ENCODE data around the gene BTN1A1. TPM values are rescaled to one million over a fixed set of nuclear protein-coding genes. Genes with fewer than 3 reads are reported as not detected.

Gene BTN1A1
- total RNA-seq, 1 donor from 2014 or later: not detected

GRCh38 chr6:26536571-26537159 is 36.6 kb downstream of the BTN1A1 start:
- Mint-ChIP-seq H3K36me3 (ENCODE audit: low read depth, unreplicated experiment) (peaks cover 3% of the 10 kb centered on the region), H3K9me3 (ENCODE audit: unreplicated experiment) (no peaks in the 10 kb centered on the region), H3K4me1 (ENCODE audit: low read depth, unreplicated experiment) (peaks cover 7% of the 10 kb centered on the region), H3K27ac (ENCODE audit: unreplicated experiment) (peak overlapping the region; percentile 99), H3K27me3 (ENCODE audit: low read depth, unreplicated experiment) (no peaks in the 10 kb centered on the region), H3K4me3 (ENCODE audit: unreplicated experiment) (peak overlapping the region; percentile 86)
- Histone ChIP-seq H3K9me3 (ENCODE audit: insufficient read depth, low read depth, low read length) (no peaks in the 10 kb centered on the region), H3K4me1 (ENCODE audit: insufficient read depth, low read length) (peaks cover 16% of the 10 kb centered on the region), H3K79me2 (ENCODE audit: insufficient read depth, low read length) (peaks cover 32% of the 10 kb centered on the region), H3K36me3 (ENCODE audit: insufficient read depth, low read length) (no peaks in the 10 kb centered on the region), H3K27ac (ENCODE audit: low read depth, low read length) (peak overlapping the region; percentile 91), H4K20me1 (ENCODE audit: insufficient read depth, low read length) (peaks cover 4% of the 10 kb centered on the region), H3K9ac (ENCODE audit: low read length) (peak overlapping the region; percentile 98), H3K4me2 (ENCODE audit: low read length) (peak overlapping the region; percentile 99), H3K4me3 (ENCODE audit: insufficient read depth, low read depth, low read length) (peak overlapping the region; percentile 97), H2AFZ (ENCODE audit: low read depth, low read length) (peak overlapping the region; percentile 86), H3K27me3 (ENCODE audit: insufficient read depth, low read length) (no peaks in the 10 kb centered on the region)
- DNase-seq (ENCODE audit: low read depth) (peak; percentile 69), FAIRE-seq (no peak)
- no peak for TF ChIP-seq EZH2 (IDR thresholded peaks at IDR 0.05; ENCODE audit: insufficient read depth, low read length)
- TF ChIP-seq CTCF (IDR thresholded peaks at IDR 0.05; ENCODE audit: insufficient read depth, low read depth, low read length): no peak

GRCh38 chr6:26537160-26537845 is 37.2 kb downstream of the BTN1A1 start:
- H3K4me3 ChIP-seq (ENCODE audit: insufficient read depth, low read depth, low read length): peak overlapping the region; percentile 97
- peaks cover 4% of the 10 kb centered on the region for H4K20me1 ChIP-seq (ENCODE audit: insufficient read depth, low read length)
- no peak for TF ChIP-seq EZH2 (IDR thresholded peaks at IDR 0.05; ENCODE audit: insufficient read depth, low read length)
- TF ChIP-seq CTCF (IDR thresholded peaks at IDR 0.05; ENCODE audit: insufficient read depth, low read depth, low read length): no peak
- Mint-ChIP-seq H3K36me3 (ENCODE audit: low read depth, unreplicated experiment) (peaks cover 3% of the 10 kb centered on the region), H3K27me3 (ENCODE audit: low read depth, unreplicated experiment) (no peaks in the 10 kb centered on the region), H3K4me3 (ENCODE audit: unreplicated experiment) (peak overlapping the region; percentile 86), H3K4me1 (ENCODE audit: low read depth, unreplicated experiment) (peaks cover 7% of the 10 kb centered on the region), H3K27ac (ENCODE audit: unreplicated experiment) (peak overlapping the region; percentile 99), H3K9me3 (ENCODE audit: unreplicated experiment) (no peaks in the 10 kb centered on the region)
- no peak for FAIRE-seq
- no peaks in the 10 kb centered on the region for H3K27me3 ChIP-seq (ENCODE audit: insufficient read depth, low read length)
- H2AFZ ChIP-seq (ENCODE audit: low read depth, low read length): peak overlapping the region; percentile 86
- DNase-seq (ENCODE audit: low read depth): peak; percentile 92
- peak overlapping the region; percentile 98 for H3K9ac ChIP-seq (ENCODE audit: low read length)
- H3K9me3 ChIP-seq (ENCODE audit: insufficient read depth, low read depth, low read length): no peaks in the 10 kb centered on the region
- peaks cover 16% of the 10 kb centered on the region for H3K4me1 ChIP-seq (ENCODE audit: insufficient read depth, low read length)
- peaks cover 39% of the 10 kb centered on the region for H3K79me2 ChIP-seq (ENCODE audit: insufficient read depth, low read length)
- H3K4me2 ChIP-seq (ENCODE audit: low read length): peak overlapping the region; percentile 99
- no peaks in the 10 kb centered on the region for H3K36me3 ChIP-seq (ENCODE audit: insufficient read depth, low read length)
- H3K27ac ChIP-seq (ENCODE audit: low read depth, low read length): peak overlapping the region; percentile 91

Data from astrocyte (in vitro differentiated cells and primary cell).